ENCODE data around the gene PPP1R2.
"Not testable (repeated sequence)": the region's sequence is repeated elsewhere in the genome, so short reads cannot be mapped to it uniquely, and the experiment has no call there.

The PPP1R2 gene

DNA sequence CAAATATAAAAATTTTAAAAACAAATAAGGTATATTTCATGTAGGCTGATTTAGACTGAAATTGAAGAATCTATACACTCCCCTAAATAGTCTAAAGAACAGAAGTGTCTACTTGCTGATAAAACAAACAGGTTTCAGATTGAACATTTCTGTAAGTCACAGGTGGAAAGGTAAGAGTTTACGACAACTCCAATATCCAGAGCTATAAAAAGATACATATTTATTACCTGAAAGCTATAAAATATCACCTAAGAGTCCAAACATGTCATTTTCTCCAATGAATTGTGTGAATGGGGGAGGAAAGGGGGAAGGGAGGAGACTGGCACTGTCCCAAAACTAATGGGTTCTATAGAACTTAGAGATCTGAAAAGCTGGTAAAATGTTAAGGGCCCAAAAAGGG is 26.1 kb downstream of the PPP1R2 start:
- Histone ChIP-seq H3K9ac (ENCODE audit: low read length) (no peak overlapping the region), H3F3A (ENCODE audit: insufficient read depth, low read length) (no peaks in the 10 kb centered on the region), H3K4me1 (ENCODE audit: low read length) (no peaks in the 10 kb centered on the region), H3K9me2 (replicated peaks; ENCODE audit: insufficient read depth, low read length) (no peaks in the 10 kb centered on the region), H3K79me2 (ENCODE audit: low read length) (peaks cover 4% of the 10 kb centered on the region), H3K4me2 (ENCODE audit: low read depth, low read length) (no peak overlapping the region), H2AFZ (ENCODE audit: low read length) (no peak overlapping the region), H3K36me3 (replicated peaks; ENCODE audit: insufficient read depth, low read length) (no peaks in the 10 kb centered on the region; the same call in 1 of the 2 replicates), H3K4me3 (ENCODE audit: low read length) (no peak overlapping the region), H3K27me3 (replicated peaks; ENCODE audit: insufficient read depth, low read length) (no peaks in the 10 kb centered on the region), H3K27ac (ENCODE audit: low read length) (no peak overlapping the region), H3K9me3 (replicated peaks; ENCODE audit: insufficient read depth, low read length) (no peaks in the 10 kb centered on the region), H4K20me1 (ENCODE audit: insufficient read depth, low read length) (peaks cover 3% of the 10 kb centered on the region; the same call in 1 of the 2 replicates)
- no peak for DNase-seq
- TF ChIP-seq EZH2phosphoT487 (IDR thresholded peaks at IDR 0.05; ENCODE audit: low read length) (no peak), EZH2 (optimal IDR thresholded peaks at IDR 0.05; ENCODE audit: low read depth, low read length) (no peak)
- TF ChIP-seq, protein P1, sequence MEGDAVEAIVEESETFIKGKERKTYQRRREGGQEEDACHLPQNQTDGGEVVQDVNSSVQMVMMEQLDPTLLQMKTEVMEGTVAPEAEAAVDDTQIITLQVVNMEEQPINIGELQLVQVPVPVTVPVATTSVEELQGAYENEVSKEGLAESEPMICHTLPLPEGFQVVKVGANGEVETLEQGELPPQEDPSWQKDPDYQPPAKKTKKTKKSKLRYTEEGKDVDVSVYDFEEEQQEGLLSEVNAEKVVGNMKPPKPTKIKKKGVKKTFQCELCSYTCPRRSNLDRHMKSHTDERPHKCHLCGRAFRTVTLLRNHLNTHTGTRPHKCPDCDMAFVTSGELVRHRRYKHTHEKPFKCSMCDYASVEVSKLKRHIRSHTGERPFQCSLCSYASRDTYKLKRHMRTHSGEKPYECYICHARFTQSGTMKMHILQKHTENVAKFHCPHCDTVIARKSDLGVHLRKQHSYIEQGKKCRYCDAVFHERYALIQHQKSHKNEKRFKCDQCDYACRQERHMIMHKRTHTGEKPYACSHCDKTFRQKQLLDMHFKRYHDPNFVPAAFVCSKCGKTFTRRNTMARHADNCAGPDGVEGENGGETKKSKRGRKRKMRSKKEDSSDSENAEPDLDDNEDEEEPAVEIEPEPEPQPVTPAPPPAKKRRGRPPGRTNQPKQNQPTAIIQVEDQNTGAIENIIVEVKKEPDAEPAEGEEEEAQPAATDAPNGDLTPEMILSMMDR (IDR thresholded peaks at IDR 0.05; ENCODE audit: low read length) = no peak

DNA sequence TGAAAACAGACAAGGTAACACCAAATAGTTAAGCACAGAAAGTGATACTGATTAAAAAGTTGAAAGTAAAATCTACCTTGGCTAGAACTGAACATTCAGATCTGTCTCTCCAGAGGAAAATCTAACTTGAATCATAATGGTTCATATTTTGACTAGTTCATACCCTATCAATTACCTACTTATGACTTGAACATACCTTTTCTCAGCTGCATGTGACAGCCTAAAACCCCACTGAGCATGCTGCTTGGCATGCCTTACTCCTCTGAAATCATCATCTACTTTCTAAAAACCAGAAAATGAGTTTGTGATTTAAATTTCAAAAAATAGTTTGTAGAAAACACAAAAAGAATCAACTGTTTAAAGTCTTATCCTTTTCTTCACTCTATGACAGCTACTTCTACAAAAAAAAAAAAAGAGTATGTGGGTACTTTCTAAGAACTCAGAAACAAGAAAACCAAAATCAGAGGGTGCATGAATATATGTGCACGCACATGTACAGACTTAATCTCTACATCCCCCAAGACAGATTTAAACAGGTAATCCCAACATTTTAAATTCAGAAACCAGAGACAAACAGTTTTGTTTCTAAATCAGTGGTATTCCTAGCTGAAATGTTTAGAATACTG is 28.4 kb downstream of the PPP1R2 start:
- H3K27ac ChIP-seq (ENCODE audit: low read length); DNase-seq; H2AFZ ChIP-seq (ENCODE audit: low read length); H3K36me3 ChIP-seq (replicated peaks; ENCODE audit: insufficient read depth, low read length); H3K9me2 ChIP-seq (replicated peaks; ENCODE audit: insufficient read depth, low read length); H3K79me2 ChIP-seq (ENCODE audit: low read length); H3K4me1 ChIP-seq (ENCODE audit: low read length); H3K4me3 ChIP-seq (ENCODE audit: low read length); H3K27me3 ChIP-seq (replicated peaks; ENCODE audit: insufficient read depth, low read length); H3K9ac ChIP-seq (ENCODE audit: low read length); H4K20me1 ChIP-seq (ENCODE audit: insufficient read depth, low read length); H3K4me2 ChIP-seq (ENCODE audit: low read depth, low read length); H3F3A ChIP-seq (ENCODE audit: insufficient read depth, low read length); H3K9me3 ChIP-seq (replicated peaks; ENCODE audit: insufficient read depth, low read length): not testable (repeated sequence)

DNA sequence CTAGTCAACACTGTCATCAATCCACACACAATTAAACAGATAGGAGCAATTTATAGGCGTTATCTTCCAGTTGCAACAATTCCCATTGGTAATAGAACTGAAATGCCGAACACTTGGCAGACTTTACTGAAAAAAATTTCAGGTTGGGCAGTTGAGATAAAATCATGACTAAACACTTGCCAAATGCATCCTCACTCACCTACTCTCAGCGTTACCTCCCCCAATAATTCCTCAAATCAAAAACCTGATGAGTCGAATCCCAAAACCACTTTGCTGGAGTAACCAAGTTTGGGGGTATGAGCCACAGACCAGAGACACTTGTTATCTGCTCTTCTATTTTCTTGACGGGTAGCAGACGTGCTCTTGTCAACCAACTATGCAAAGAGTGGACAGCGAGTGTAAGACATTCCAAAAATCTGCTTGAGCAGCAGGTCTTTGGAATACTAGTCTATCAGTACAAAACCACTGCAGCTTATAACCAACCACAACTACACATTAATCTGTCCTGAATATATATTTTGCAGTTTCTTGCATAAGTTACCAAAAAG is 30.3 kb downstream of the PPP1R2 start:
- H3K4me2 ChIP-seq (ENCODE audit: low read depth, low read length) = no peak overlapping the region
- H3K36me3 ChIP-seq (replicated peaks; ENCODE audit: insufficient read depth, low read length) = no peaks in the 10 kb centered on the region; the same call in none of the 2 replicates
- H3K9ac ChIP-seq (ENCODE audit: low read length) = no peak overlapping the region
- H3K27me3 ChIP-seq (replicated peaks; ENCODE audit: insufficient read depth, low read length) = no peaks in the 10 kb centered on the region
- no peaks in the 10 kb centered on the region for H3F3A ChIP-seq (ENCODE audit: insufficient read depth, low read length)
- H3K4me1 ChIP-seq (ENCODE audit: low read length) = no peaks in the 10 kb centered on the region
- no peak overlapping the region for H2AFZ ChIP-seq (ENCODE audit: low read length)
- H3K9me2 ChIP-seq (replicated peaks; ENCODE audit: insufficient read depth, low read length) = no peaks in the 10 kb centered on the region
- H3K79me2 ChIP-seq (ENCODE audit: low read length) = no peaks in the 10 kb centered on the region
- TF ChIP-seq EZH2 (optimal IDR thresholded peaks at IDR 0.05; ENCODE audit: low read depth, low read length) (no peak), EZH2phosphoT487 (IDR thresholded peaks at IDR 0.05; ENCODE audit: low read length) (no peak)
- TF ChIP-seq, protein P1 (IDR thresholded peaks at IDR 0.05; ENCODE audit: low read length) = no peak
- DNase-seq = no peak
- no peak overlapping the region for H3K27ac ChIP-seq (ENCODE audit: low read length)
- no peaks in the 10 kb centered on the region for H4K20me1 ChIP-seq (ENCODE audit: insufficient read depth, low read length)
- no peaks in the 10 kb centered on the region for H3K9me3 ChIP-seq (replicated peaks; ENCODE audit: insufficient read depth, low read length)
- H3K4me3 ChIP-seq (ENCODE audit: low read length) = no peak overlapping the region

DNA sequence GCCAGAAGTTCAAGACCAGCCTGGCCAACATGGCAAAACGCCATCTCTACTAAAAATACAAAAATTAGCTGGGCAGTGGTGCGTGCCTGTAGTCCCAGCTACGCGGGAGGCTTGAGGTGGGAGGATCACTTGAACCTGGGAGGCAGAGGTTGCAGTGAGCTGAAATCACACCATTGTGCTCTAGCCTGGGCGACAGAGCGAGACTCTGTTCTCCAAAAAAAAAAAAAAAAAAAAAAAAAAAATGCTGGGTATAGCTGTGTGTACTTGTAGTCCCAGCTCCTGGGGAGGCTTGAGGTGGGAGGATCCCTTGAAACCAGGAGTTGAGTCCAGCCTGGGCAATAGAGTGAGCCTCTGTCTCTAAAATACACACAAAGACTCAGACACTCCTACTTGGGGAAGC is 32.0 kb downstream of the PPP1R2 start:
- H3K27ac ChIP-seq (ENCODE audit: low read length) = no peak overlapping the region
- H2AFZ ChIP-seq (ENCODE audit: low read length) = no peak overlapping the region
- no peak overlapping the region for H3K9ac ChIP-seq (ENCODE audit: low read length)
- TF ChIP-seq, protein P1 (IDR thresholded peaks at IDR 0.05; ENCODE audit: low read length) = no peak
- no peak for TF ChIP-seq EZH2phosphoT487 (IDR thresholded peaks at IDR 0.05; ENCODE audit: low read length)
- TF ChIP-seq EZH2 (optimal IDR thresholded peaks at IDR 0.05; ENCODE audit: low read depth, low read length) = no peak
- no peaks in the 10 kb centered on the region for H4K20me1 ChIP-seq (ENCODE audit: insufficient read depth, low read length)
- no peaks in the 10 kb centered on the region for H3K27me3 ChIP-seq (replicated peaks; ENCODE audit: insufficient read depth, low read length)
- no peak overlapping the region for H3K4me3 ChIP-seq (ENCODE audit: low read length)
- no peaks in the 10 kb centered on the region for H3K4me1 ChIP-seq (ENCODE audit: low read length)
- H3F3A ChIP-seq (ENCODE audit: insufficient read depth, low read length) = no peaks in the 10 kb centered on the region
- no peaks in the 10 kb centered on the region for H3K9me3 ChIP-seq (replicated peaks; ENCODE audit: insufficient read depth, low read length)
- no peaks in the 10 kb centered on the region for H3K79me2 ChIP-seq (ENCODE audit: low read length)
- H3K36me3 ChIP-seq (replicated peaks; ENCODE audit: insufficient read depth, low read length) = no peaks in the 10 kb centered on the region; the same call in 1 of the 2 replicates
- H3K9me2 ChIP-seq (replicated peaks; ENCODE audit: insufficient read depth, low read length) = no peaks in the 10 kb centered on the region
- H3K4me2 ChIP-seq (ENCODE audit: low read depth, low read length) = no peak overlapping the region
- no peak for DNase-seq

Data from MM.1S (cell line).